Neural progenitor cell (in vitro differentiated cells): ENCODE data around the gene PLA2G4E.

Source experiments
- CTCF ChIP-seq: fragments of 200-600 bp; sonication (generic); IDR thresholded peaks from 2 replicates; pipeline ENCODE4 v1.5.1; 2017; ENCODE audit warnings: antibody characterized with exemption, mild to moderate bottlenecking
- EZH2 ChIP-seq: fragments of 200-600 bp; sonication (generic); IDR thresholded peaks from 2 replicates; pipeline ENCODE4 v1.6.1; 2017; ENCODE audit warnings: antibody characterized with exemption, mild to moderate bottlenecking, moderate library complexity

GRCh38 chr15:41992151-41992802 is 28.6 kb downstream of the PLA2G4E start:
- no peak for TF ChIP-seq CTCF
- TF ChIP-seq EZH2: no peak
